ENCODE data around the gene HOXA11.

Gene HOXA11

GRCh38 chr7:27158436-27159265 is 26.4 kb downstream of the HOXA11 start:
- no peak for DNase-seq (ENCODE audit: low spot score)

- DNase-seq (ENCODE audit: low spot score) = no peak
These were observed 27.2 kb downstream of the HOXA11 start for GRCh38 chr7:27157702-27158431.

- no peak for DNase-seq (ENCODE audit: low spot score)
These were observed 27.9 kb downstream of the HOXA11 start for GRCh38 chr7:27156916-27157701.

GRCh38 chr7:27156508-27156898 is 28.5 kb downstream of the HOXA11 start, which contains the start of gene HOXA7:
TSS of gene HOXA7 (minus strand) at chr7:27156675. CDS start at chr7:27156545, 130 bp downstream.
- DNase-seq (ENCODE audit: low spot score) = peak; percentile 58

- peak; percentile 42 for DNase-seq (ENCODE audit: low spot score)
These were observed 29.1 kb downstream of the HOXA11 start for GRCh38 chr7:27155816-27156507.

- no peak for DNase-seq (ENCODE audit: low spot score)
These were observed 29.9 kb downstream of the HOXA11 start for GRCh38 chr7:27154901-27155815.

GRCh38 chr7:27154369-27154768 is 30.7 kb downstream of the HOXA11 start:
- no peak for DNase-seq (ENCODE audit: low spot score)

GRCh38 chr7:27153526-27153925 is 31.5 kb downstream of the HOXA11 start:
- no peak for DNase-seq (ENCODE audit: low spot score)

GRCh38 chr7:27152816-27153442 is 32.1 kb downstream of the HOXA11 start:
- no peak for DNase-seq (ENCODE audit: low spot score)

- DNase-seq (ENCODE audit: low spot score) = no peak
These were observed 32.9 kb downstream of the HOXA11 start, which contains the start of gene HOXA3 for GRCh38 chr7:27151931-27152815. TSS of gene HOXA3 (minus strand) at chr7:27152583. CDS start at chr7:27110640, 41,943 bp downstream.

- DNase-seq (ENCODE audit: low spot score) = no peak
These were observed 33.6 kb downstream of the HOXA11 start for GRCh38 chr7:27151341-27151930.

- peak; percentile 84 for DNase-seq (ENCODE audit: low spot score)
These were observed 34.3 kb downstream of the HOXA11 start for GRCh38 chr7:27150568-27151340.

- no peak for DNase-seq (ENCODE audit: low spot score)
These were observed 35.0 kb downstream of the HOXA11 start for GRCh38 chr7:27149842-27150567.

- no peak for DNase-seq (ENCODE audit: low spot score)
These were observed 36.0 kb downstream of the HOXA11 start for GRCh38 chr7:27148756-27149641.

- DNase-seq (ENCODE audit: low spot score) = no peak
These were observed 36.8 kb downstream of the HOXA11 start for GRCh38 chr7:27148031-27148755.
